WTC11 (cell line): ENCODE results near the gene IL10.

Experiments used
- CBFB ChIP-seq: sonication (generic); formaldehyde crosslinking; IDR thresholded peaks from 2 replicates; pipeline ENCODE4 v1.8.1; 2022; ENCODE audit warnings: mild to moderate bottlenecking, low read depth, missing genetic modification reagents
- CREB1 ChIP-seq: sonication (generic); formaldehyde crosslinking; IDR thresholded peaks from 2 replicates; pipeline ENCODE4 v1.8.0; 2023; ENCODE audit warnings: mild to moderate bottlenecking, missing genetic modification reagents
- ESRRA ChIP-seq: sonication (generic); formaldehyde crosslinking; IDR thresholded peaks from 2 replicates; pipeline ENCODE4 v1.8.1; 2022; ENCODE audit warnings: mild to moderate bottlenecking, missing genetic modification reagents, borderline replicate concordance
- FOXK1 ChIP-seq: sonication (generic); formaldehyde crosslinking; IDR thresholded peaks from 2 replicates; pipeline ENCODE4 v1.8.0; 2022; ENCODE audit warnings: mild to moderate bottlenecking, moderate library complexity, missing genetic modification reagents
- HMGA2 ChIP-seq: fragments of 250-450 bp; sonication (Bioruptor Pico); IDR thresholded peaks from 2 replicates; pipeline ENCODE4 v1.4.0; 2021; ENCODE audit warnings: mild to moderate bottlenecking, moderate library complexity
- NR1H2 ChIP-seq: sonication (generic); formaldehyde crosslinking; IDR thresholded peaks from 2 replicates; pipeline ENCODE4 v1.9.0; 2021; ENCODE audit warnings: mild to moderate bottlenecking, moderate library complexity, missing genetic modification reagents
- TF ChIP-seq, protein P1 (sequence below): fragments of 200-600 bp; IDR thresholded peaks from 2 replicates; pipeline ENCODE4 v1.8.0; 2022; ENCODE audit warnings: antibody characterized with exemption
- TF ChIP-seq, protein P2 (sequence below): sonication (generic); formaldehyde crosslinking; IDR thresholded peaks from 2 replicates; pipeline ENCODE4 v1.8.0; 2022; ENCODE audit warnings: missing genetic modification reagents
- TF ChIP-seq, protein P3 (sequence below): fragments of 250-450 bp; sonication (Bioruptor Pico); IDR thresholded peaks from 2 replicates; pipeline ENCODE4 v1.9.0; 2021; ENCODE audit warnings: mild to moderate bottlenecking

DNA sequence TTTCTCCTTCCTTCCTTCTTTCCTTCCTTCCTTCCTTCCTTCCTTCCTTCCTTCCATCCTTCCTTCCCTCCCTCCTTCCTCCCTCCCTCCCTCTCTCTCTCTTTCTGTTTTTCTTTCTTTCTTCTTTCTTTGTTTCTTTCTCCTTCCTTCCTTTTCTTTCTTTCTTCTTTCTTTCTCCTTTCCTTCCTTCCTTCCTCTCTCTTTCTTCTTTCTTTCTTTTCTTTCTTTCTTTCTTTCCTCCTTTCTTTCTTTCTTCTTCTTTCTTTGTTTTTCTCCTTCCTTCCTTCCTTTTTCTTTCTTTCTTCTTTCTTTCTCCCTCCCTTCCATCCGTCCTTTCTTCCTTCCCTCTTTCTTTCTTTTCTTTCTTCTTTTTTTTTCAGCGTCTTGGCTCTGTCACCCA lies 19.8 kb downstream of the IL10 start:
- TF ChIP-seq, protein P1, sequence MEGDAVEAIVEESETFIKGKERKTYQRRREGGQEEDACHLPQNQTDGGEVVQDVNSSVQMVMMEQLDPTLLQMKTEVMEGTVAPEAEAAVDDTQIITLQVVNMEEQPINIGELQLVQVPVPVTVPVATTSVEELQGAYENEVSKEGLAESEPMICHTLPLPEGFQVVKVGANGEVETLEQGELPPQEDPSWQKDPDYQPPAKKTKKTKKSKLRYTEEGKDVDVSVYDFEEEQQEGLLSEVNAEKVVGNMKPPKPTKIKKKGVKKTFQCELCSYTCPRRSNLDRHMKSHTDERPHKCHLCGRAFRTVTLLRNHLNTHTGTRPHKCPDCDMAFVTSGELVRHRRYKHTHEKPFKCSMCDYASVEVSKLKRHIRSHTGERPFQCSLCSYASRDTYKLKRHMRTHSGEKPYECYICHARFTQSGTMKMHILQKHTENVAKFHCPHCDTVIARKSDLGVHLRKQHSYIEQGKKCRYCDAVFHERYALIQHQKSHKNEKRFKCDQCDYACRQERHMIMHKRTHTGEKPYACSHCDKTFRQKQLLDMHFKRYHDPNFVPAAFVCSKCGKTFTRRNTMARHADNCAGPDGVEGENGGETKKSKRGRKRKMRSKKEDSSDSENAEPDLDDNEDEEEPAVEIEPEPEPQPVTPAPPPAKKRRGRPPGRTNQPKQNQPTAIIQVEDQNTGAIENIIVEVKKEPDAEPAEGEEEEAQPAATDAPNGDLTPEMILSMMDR, result no peak
- TF ChIP-seq CBFB (CRISPR knock-in tag) (no peak), HMGA2 (CRISPR knock-in tag) (no peak), CREB1 (CRISPR knock-in tag) (no peak), NR1H2 (CRISPR knock-in tag) (no peak), ESRRA (CRISPR knock-in tag) (no peak), FOXK1 (CRISPR knock-in tag) (no peak)
- TF ChIP-seq, protein P2, sequence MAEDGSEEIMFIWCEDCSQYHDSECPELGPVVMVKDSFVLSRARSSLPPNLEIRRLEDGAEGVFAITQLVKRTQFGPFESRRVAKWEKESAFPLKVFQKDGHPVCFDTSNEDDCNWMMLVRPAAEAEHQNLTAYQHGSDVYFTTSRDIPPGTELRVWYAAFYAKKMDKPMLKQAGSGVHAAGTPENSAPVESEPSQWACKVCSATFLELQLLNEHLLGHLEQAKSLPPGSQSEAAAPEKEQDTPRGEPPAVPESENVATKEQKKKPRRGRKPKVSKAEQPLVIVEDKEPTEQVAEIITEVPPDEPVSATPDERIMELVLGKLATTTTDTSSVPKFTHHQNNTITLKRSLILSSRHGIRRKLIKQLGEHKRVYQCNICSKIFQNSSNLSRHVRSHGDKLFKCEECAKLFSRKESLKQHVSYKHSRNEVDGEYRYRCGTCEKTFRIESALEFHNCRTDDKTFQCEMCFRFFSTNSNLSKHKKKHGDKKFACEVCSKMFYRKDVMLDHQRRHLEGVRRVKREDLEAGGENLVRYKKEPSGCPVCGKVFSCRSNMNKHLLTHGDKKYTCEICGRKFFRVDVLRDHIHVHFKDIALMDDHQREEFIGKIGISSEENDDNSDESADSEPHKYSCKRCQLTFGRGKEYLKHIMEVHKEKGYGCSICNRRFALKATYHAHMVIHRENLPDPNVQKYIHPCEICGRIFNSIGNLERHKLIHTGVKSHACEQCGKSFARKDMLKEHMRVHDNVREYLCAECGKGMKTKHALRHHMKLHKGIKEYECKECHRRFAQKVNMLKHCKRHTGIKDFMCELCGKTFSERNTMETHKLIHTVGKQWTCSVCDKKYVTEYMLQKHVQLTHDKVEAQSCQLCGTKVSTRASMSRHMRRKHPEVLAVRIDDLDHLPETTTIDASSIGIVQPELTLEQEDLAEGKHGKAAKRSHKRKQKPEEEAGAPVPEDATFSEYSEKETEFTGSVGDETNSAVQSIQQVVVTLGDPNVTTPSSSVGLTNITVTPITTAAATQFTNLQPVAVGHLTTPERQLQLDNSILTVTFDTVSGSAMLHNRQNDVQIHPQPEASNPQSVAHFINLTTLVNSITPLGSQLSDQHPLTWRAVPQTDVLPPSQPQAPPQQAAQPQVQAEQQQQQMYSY, result no peak
- TF ChIP-seq, protein P3, sequence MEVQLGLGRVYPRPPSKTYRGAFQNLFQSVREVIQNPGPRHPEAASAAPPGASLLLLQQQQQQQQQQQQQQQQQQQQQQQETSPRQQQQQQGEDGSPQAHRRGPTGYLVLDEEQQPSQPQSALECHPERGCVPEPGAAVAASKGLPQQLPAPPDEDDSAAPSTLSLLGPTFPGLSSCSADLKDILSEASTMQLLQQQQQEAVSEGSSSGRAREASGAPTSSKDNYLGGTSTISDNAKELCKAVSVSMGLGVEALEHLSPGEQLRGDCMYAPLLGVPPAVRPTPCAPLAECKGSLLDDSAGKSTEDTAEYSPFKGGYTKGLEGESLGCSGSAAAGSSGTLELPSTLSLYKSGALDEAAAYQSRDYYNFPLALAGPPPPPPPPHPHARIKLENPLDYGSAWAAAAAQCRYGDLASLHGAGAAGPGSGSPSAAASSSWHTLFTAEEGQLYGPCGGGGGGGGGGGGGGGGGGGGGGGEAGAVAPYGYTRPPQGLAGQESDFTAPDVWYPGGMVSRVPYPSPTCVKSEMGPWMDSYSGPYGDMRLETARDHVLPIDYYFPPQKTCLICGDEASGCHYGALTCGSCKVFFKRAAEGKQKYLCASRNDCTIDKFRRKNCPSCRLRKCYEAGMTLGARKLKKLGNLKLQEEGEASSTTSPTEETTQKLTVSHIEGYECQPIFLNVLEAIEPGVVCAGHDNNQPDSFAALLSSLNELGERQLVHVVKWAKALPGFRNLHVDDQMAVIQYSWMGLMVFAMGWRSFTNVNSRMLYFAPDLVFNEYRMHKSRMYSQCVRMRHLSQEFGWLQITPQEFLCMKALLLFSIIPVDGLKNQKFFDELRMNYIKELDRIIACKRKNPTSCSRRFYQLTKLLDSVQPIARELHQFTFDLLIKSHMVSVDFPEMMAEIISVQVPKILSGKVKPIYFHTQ (CRISPR knock-in tag), result no peak
